GM19455 (cell line): Measurements from ENCODE around the gene GUCY2D.
A peak's percentile ranks its signal among the peaks of the same experiment; 100 is the strongest.

Experiments used
- ATAC-seq: cut with Tn5 transposase; IDR thresholded peaks from one replicate; pipeline ENCODE4 v1.9.1; 2021; ENCODE audit not compliant: unreplicated experiment

The GUCY2D gene

GRCh38 chr17:7989781-7990655 is 12.4 kb upstream of the GUCY2D start:
- ATAC-seq: peak; percentile 81

- ATAC-seq: no peak
Observed at GRCh38 chr17:7992516-7992915, 9.9 kb upstream of the GUCY2D start.

GRCh38 chr17:7992924-7993323 is 9.5 kb upstream of the GUCY2D start:
- no peak for ATAC-seq

GRCh38 chr17:7993972-7994589 is 8.3 kb upstream of the GUCY2D start:
- ATAC-seq: no peak

GRCh38 chr17:7995724-7996123 is 6.7 kb upstream of the GUCY2D start:
- ATAC-seq: no peak

GRCh38 chr17:7997186-7997585 is 5.2 kb upstream of the GUCY2D start:
- no peak for ATAC-seq

- no peak for ATAC-seq
Observed at GRCh38 chr17:8002721-8003593, 542 bp downstream of the GUCY2D start.

- ATAC-seq: no peak
Observed at GRCh38 chr17:8003594-8004181, 1.3 kb downstream of the GUCY2D start.

- ATAC-seq: no peak
Observed at GRCh38 chr17:8004899-8005298, 2.5 kb downstream of the GUCY2D start.

GRCh38 chr17:8005357-8005756 is 2.9 kb downstream of the GUCY2D start:
- ATAC-seq: no peak

- ATAC-seq: no peak
Observed at GRCh38 chr17:8005967-8006730, 3.7 kb downstream of the GUCY2D start.

- ATAC-seq: no peak
Observed at GRCh38 chr17:8006836-8007680, 4.6 kb downstream of the GUCY2D start.

- no peak for ATAC-seq
Observed at GRCh38 chr17:8007836-8008235, 5.4 kb downstream of the GUCY2D start.

- no peak for ATAC-seq
Observed at GRCh38 chr17:8012045-8012580, 9.7 kb downstream of the GUCY2D start.

- ATAC-seq: no peak
Observed at GRCh38 chr17:8012996-8013640, 10.7 kb downstream of the GUCY2D start.

- no peak for ATAC-seq
Observed at GRCh38 chr17:8013731-8014557, 11.5 kb downstream of the GUCY2D start.

GRCh38 chr17:8014558-8014850 is 12.1 kb downstream of the GUCY2D start:
- ATAC-seq: no peak
